Measurements from ENCODE around the gene GALNT11. TPM values are rescaled to one million over a fixed set of nuclear protein-coding genes. Genes with fewer than 3 reads are reported as not detected.

Gene GALNT11
- total RNA-seq, 1 experiment from 2014 or later: 24.1 TPM

GRCh38 chr7:152000191-152000590, 25.3 kb upstream of the GALNT11 start:
- no peak overlapping the region for H3K4me2 ChIP-seq (ENCODE audit: insufficient read depth, insufficient read length, low read length)
- no peak for DNase-seq
- no peaks in the 10 kb centered on the region for H3K79me1 ChIP-seq (ENCODE audit: insufficient read depth, low read depth, low read length, poor library complexity, severe bottlenecking)
- Mint-ChIP-seq H3K4me1 (peaks cover 0 to under 1% of the 10 kb centered on the region in 2 experiments; a peak in 1 of 4 replicates), H3K4me3 (no peak overlapping the region), H3K9me3 (no peaks in the 10 kb centered on the region), H3K36me3 (ENCODE audit: insufficient read depth in 1 of 3, low read depth in 3 of 3) (no peaks in the 10 kb centered on the region), H3K27ac (no peak overlapping the region), H3K27me3 (ENCODE audit: low read depth) (no peaks in the 10 kb centered on the region; the same call in none of the 2 replicates)
- no peak overlapping the region for H2BK15ac ChIP-seq (ENCODE audit: low read depth, low read length)
- H2AK5ac ChIP-seq (ENCODE audit: insufficient read length, low read length): no peak overlapping the region
- H3K56ac ChIP-seq (ENCODE audit: insufficient read length, low read depth, low read length): no peak overlapping the region
- H2AFZ ChIP-seq (ENCODE audit: low read length): no peak overlapping the region
- H4K20me1 ChIP-seq (ENCODE audit: control insufficient read depth, insufficient read depth, insufficient read length): no peaks in the 10 kb centered on the region
- H4K5ac ChIP-seq (ENCODE audit: insufficient read length, low read depth, low read length): no peak overlapping the region
- H3T11ph ChIP-seq (ENCODE audit: low read length): no peak overlapping the region
- no peak overlapping the region for H2BK12ac ChIP-seq (ENCODE audit: insufficient read length, low read depth, low read length)
- no peaks in the 10 kb centered on the region for H3K79me2 ChIP-seq (ENCODE audit: insufficient read depth, low read length)
- no peak overlapping the region for H3K27ac ChIP-seq (ENCODE audit: insufficient read length, low read depth, low read length)
- WGBS (ENCODE audit: extremely low coverage, insufficient read length, low lambda C conversion rate): no CpG with 5 or more reads among the region's 1 CpG
- H3K4ac ChIP-seq (ENCODE audit: low read depth, low read length): no peak overlapping the region
- H3K4me1 ChIP-seq (ENCODE audit: insufficient read depth, low read length): no peaks in the 10 kb centered on the region
- no peak overlapping the region for H3K23ac ChIP-seq (ENCODE audit: insufficient read length, low read depth, low read length)
- no peak overlapping the region for H4K91ac ChIP-seq (ENCODE audit: insufficient read length, low read depth, low read length)
- H2BK20ac ChIP-seq (ENCODE audit: low read depth, low read length, poor library complexity, severe bottlenecking): no peak overlapping the region
- TF ChIP-seq CTCF (conservative IDR thresholded peaks at IDR 0.05): no peak
- H2BK120ac ChIP-seq (ENCODE audit: low read depth, low read length, poor library complexity, severe bottlenecking): no peak overlapping the region
- H2BK5ac ChIP-seq (ENCODE audit: insufficient read length, low read length): no peak overlapping the region
- H3K9me3 ChIP-seq (ENCODE audit: control insufficient read depth, low read depth, low read length): no peaks in the 10 kb centered on the region
- no peaks in the 10 kb centered on the region for H3K23me2 ChIP-seq (ENCODE audit: insufficient read length, low read depth, low read length, poor library complexity, severe bottlenecking)
- no peak overlapping the region for H3K9ac ChIP-seq (ENCODE audit: extremely low read depth, insufficient read length, low read length)
- H3K18ac ChIP-seq (ENCODE audit: insufficient read length, low read depth, low read length): no peak overlapping the region
- no peak overlapping the region for H4K8ac ChIP-seq (replicated peaks; ENCODE audit: insufficient read length, low read depth, low read length)
- H3K27me3 ChIP-seq (ENCODE audit: insufficient read depth, low read length): no peaks in the 10 kb centered on the region
- H3K14ac ChIP-seq (ENCODE audit: insufficient read depth, low read length): no peak overlapping the region
